Measurements from ENCODE around the gene RETREG2. TPM values are rescaled to one million over a fixed set of nuclear protein-coding genes. Genes with fewer than 3 reads are reported as not detected.

RETREG2 gene
- total RNA-seq, 1 donor from 2014 or later, result 29.9 TPM

DNA sequence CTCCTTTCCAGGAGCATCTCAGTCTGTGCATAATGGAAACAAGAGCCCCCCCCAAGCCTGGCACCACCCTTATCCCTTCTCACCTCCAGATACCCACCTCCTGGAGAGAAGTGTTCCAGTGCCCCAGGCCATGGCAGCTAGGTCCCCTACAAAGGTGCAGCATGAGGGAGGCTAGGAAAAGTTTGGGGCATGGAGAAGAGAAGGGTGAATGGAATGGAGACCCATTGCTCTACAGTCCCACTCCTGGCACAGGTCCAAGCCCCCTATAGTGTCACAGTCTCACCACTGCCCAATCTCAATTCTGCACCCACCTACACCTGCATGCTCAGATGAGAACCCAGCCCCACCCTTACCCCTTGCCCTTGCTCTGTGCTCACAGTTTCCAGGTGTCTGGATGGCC, 9.1 kb upstream of the RETREG2 start:
- DNase-seq, result no peak
- Histone ChIP-seq H3K4me3 (no peak overlapping the region), H3K9me3 (replicated peaks) (no peaks in the 10 kb centered on the region), H3K27me3 (ENCODE audit: low read depth) (no peaks in the 10 kb centered on the region), H3K27ac (replicated peaks) (no peak overlapping the region), H3K4me1 (peaks cover 17% of the 10 kb centered on the region), H3K36me3 (peaks cover 18% of the 10 kb centered on the region)
- intact Hi-C loops (cut with micrococcal nuclease), result loop anchor here (10.0 kb wide), 1 partner anchor 56 kb away; the partner anchor contains the start of genes ANKZF1 and ATG9A
- TF ChIP-seq, protein P1, sequence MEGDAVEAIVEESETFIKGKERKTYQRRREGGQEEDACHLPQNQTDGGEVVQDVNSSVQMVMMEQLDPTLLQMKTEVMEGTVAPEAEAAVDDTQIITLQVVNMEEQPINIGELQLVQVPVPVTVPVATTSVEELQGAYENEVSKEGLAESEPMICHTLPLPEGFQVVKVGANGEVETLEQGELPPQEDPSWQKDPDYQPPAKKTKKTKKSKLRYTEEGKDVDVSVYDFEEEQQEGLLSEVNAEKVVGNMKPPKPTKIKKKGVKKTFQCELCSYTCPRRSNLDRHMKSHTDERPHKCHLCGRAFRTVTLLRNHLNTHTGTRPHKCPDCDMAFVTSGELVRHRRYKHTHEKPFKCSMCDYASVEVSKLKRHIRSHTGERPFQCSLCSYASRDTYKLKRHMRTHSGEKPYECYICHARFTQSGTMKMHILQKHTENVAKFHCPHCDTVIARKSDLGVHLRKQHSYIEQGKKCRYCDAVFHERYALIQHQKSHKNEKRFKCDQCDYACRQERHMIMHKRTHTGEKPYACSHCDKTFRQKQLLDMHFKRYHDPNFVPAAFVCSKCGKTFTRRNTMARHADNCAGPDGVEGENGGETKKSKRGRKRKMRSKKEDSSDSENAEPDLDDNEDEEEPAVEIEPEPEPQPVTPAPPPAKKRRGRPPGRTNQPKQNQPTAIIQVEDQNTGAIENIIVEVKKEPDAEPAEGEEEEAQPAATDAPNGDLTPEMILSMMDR (IDR thresholded peaks at IDR 0.05; ENCODE audit: borderline replicate concordance), result no peak

DNA sequence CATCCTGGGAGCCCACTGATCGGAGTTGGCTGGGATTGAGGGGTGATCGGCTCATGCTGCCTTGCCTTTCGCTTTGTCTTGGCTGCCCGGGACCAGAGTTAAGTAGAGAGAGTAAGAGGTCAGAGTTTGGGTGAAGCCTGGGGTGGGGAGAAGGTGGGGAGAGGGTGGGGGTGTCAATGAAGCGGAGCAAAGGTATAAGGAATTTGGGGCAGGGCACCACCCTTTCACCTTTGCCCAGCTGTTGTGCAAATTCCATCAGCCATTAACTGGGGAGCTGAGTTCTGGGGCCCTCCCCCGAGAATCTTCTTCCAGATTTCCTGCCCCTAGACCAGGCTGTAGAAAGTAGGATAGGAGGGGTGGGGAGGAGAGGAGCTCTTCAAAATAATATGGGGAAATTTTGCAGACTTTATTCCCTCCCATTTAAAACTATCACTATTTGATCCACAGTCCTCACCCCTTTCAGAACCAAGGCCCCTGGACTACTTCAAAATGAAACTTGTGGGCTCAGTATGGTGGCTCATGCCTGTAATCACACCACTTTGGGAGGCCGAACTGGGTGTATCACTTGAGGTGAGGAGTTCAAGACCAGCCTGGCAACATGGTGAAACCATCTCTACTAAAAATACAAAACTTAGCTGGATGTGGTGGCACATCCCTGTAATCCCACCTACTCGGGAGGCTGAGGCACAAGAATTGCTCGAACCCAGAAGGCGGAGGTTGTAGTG, 8.0 kb upstream of the RETREG2 start, which contains the start of gene SLC23A3:
Gene SLC23A3 (minus strand): TSS at position 100 of the 725 bp plus-strand sequence. CDS start 45 bp downstream, at position 55.
- no peaks in the 10 kb centered on the region for H3K27me3 ChIP-seq (ENCODE audit: low read depth)
- H3K27ac ChIP-seq (replicated peaks), result peak within 1 kb of the TSS; percentile 63
- TF ChIP-seq, protein P1 (IDR thresholded peaks at IDR 0.05; ENCODE audit: borderline replicate concordance), result no peak
- no peak for DNase-seq
- intact Hi-C loops (cut with micrococcal nuclease), result loop anchor here (5.0 to 10.0 kb wide), 2 partner anchors 55 to 127 kb away; partner anchors contain the start of genes ANKZF1 and ATG9A
- peaks cover 25% of the 10 kb centered on the region for H3K4me1 ChIP-seq
- H3K4me3 ChIP-seq, result no peak within 1 kb of the TSS
- no peaks in the 10 kb centered on the region for H3K9me3 ChIP-seq (replicated peaks)
- H3K36me3 ChIP-seq, result peaks cover 30% of the 10 kb centered on the region

DNA sequence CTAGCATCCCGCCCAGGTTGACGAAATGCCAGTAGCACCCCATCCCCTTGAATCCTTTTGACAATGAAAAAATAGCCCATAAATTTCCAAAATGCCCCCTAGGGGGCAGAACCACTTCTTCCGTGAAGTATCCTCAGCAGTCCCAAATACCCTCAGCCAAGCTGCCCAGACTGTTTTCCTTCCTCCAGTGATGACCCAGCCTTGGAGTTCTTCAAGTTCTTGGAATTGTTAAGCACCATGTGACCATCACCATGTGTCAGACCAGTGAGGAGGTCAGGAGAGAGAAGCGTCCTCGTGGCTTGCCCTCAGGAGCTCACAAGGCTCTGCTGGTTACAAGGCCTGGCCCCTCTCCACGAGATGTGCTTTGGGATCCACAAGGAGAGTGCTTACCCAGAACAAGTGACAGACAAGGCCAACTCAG, 6.8 kb upstream of the RETREG2 start:
- TF ChIP-seq, protein P1 (IDR thresholded peaks at IDR 0.05; ENCODE audit: borderline replicate concordance), result peak; percentile 76
- Histone ChIP-seq H3K9me3 (replicated peaks) (no peaks in the 10 kb centered on the region), H3K36me3 (peaks cover 34% of the 10 kb centered on the region), H3K27me3 (ENCODE audit: low read depth) (no peaks in the 10 kb centered on the region), H3K4me1 (peaks cover 37% of the 10 kb centered on the region), H3K4me3 (no peak overlapping the region), H3K27ac (replicated peaks) (peak overlapping the region; percentile 63)
- DNase-seq, result peak; percentile 29
- intact Hi-C loops (cut with micrococcal nuclease), result loop anchor here (5.0 kb wide), 1 partner anchor 126 kb away; no protein-coding TSS in a partner anchor

DNA sequence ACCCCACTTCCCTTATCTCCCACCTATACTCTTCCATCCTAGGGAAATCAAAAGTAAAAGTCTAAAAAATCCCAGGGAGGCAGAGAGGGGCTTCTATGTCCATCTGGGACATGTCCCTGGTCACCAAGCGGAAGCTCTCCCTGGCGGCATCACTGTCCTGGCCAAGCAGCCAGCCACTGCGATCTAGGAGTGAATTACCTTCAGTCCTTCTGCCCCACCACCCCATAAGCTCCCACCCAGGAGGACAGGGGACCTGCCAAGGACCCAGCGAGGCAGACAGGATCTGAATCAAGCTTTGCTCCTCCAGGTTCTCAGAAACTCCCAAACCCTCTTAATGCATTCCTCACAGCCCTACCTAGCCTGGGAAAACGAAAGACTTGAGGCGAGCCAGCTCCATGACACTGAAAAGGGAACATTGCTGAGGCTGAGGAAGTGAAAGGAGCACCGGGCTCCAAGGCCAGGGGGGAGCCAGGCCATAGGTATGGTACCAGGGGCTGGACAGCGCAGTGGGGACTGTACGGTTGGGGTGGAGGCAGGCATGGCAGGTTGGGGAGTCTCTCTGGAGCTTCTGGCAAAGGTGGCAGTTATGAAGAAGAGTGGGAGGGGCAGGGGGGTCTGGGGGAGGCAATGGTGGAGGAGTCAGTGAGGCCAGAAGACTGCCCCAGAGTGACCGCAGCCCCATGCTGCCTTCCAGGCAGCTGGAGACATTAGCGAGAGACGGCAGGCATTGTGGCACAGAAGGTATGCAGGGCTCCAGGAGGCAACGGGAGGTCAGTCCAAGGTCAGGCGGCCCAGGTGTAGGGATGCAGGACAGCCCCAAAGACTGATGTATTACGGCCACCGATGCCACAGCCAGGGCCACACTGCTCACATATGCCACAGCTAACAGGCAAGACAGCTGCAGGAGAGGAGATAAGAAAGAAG, 5.6 kb upstream of the RETREG2 start:
- peaks cover 49% of the 10 kb centered on the region for H3K4me1 ChIP-seq
- no peak overlapping the region for H3K4me3 ChIP-seq
- H3K36me3 ChIP-seq, result peaks cover 34% of the 10 kb centered on the region
- TF ChIP-seq, protein P1 (IDR thresholded peaks at IDR 0.05; ENCODE audit: borderline replicate concordance), result no peak
- intact Hi-C loops (cut with micrococcal nuclease), result loop anchor here (5.0 kb wide), 1 partner anchor 125 kb away; no protein-coding TSS in a partner anchor
- no peaks in the 10 kb centered on the region for H3K9me3 ChIP-seq (replicated peaks)
- H3K27me3 ChIP-seq (ENCODE audit: low read depth), result no peaks in the 10 kb centered on the region
- no peak for DNase-seq
- peak overlapping the region; percentile 63 for H3K27ac ChIP-seq (replicated peaks)

DNA sequence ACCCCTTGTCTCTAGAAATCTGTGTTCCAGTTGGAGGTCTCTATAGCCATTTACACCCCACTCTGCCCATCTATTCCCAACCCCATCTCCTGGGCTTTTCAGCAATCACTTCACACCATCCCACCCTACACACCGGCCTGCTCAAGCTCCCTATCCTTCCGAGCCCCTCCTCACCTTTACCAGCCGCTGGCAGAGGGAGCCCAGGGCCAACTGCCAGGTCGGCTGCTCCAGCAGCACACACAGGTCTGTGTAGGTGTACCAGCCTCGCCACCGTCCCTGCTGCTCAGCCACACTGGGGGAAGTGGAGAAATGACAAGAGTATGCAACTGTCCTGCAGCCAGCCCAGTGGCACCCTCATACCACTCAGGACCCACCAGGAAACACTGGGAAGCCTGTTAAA, 4.9 kb upstream of the RETREG2 start:
- H3K4me3 ChIP-seq, result no peak overlapping the region
- no peaks in the 10 kb centered on the region for H3K9me3 ChIP-seq (replicated peaks)
- no peaks in the 10 kb centered on the region for H3K27me3 ChIP-seq (ENCODE audit: low read depth)
- TF ChIP-seq, protein P1 (IDR thresholded peaks at IDR 0.05; ENCODE audit: borderline replicate concordance), result no peak
- intact Hi-C loops (cut with micrococcal nuclease), result loop anchor here (5.0 kb wide), 1 partner anchor 124 kb away; no protein-coding TSS in a partner anchor
- H3K4me1 ChIP-seq, result peaks cover 53% of the 10 kb centered on the region
- H3K27ac ChIP-seq (replicated peaks), result no peak overlapping the region
- peaks cover 34% of the 10 kb centered on the region for H3K36me3 ChIP-seq
- no peak for DNase-seq

All from left ventricle myocardium inferior (tissue), 1 donor.